A549 (cell line): Measurements from ENCODE around the gene LCN2.

Experiments used
- CEBPB ChIP-seq, 2 experiments: fragments of >200 bp in 1 of 2; sonication (Bioruptor Twin) in 1 of 2; formaldehyde crosslinking in 1 of 2; IDR thresholded peaks; 2 replicates each; pipeline ENCODE4 v1.6.1; 2012 to 2016
- CHD2 ChIP-seq: fragments of 150-350 bp; IDR thresholded peaks from 2 replicates; pipeline ENCODE4 v1.6.1; 2014; ENCODE audit warnings: low read length; ENCODE audit not compliant: partially characterized antibody
- CHD4 ChIP-seq: fragments of 200-600 bp; sonication (generic); IDR thresholded peaks from 2 replicates; pipeline ENCODE4 v1.6.1; 2016; ENCODE audit warnings: antibody characterized with exemption, mild to moderate bottlenecking, borderline replicate concordance
- NR3C1 ChIP-seq: fragments of >200 bp; sonication (Bioruptor Twin); formaldehyde crosslinking; IDR thresholded peaks from 3 replicates; pipeline ENCODE4 v1.6.1; 2017
- POLR2A ChIP-seq: IDR thresholded peaks from 2 replicates; pipeline ENCODE4 v1.6.1; 2012; ENCODE audit warnings: mild to moderate bottlenecking, low read length
- RFX5 ChIP-seq: fragments of 450-650 bp; IDR thresholded peaks from 2 replicates; pipeline ENCODE4 v1.7.1; 2014; ENCODE audit warnings: antibody characterized with exemption, mild to moderate bottlenecking, moderate library complexity
- RNF2 ChIP-seq: fragments of 200-600 bp; sonication (generic); IDR thresholded peaks from 2 replicates; pipeline ENCODE4 v1.6.1; 2016; ENCODE audit warnings: low read depth, mild to moderate bottlenecking, antibody characterized with exemption, moderate library complexity, borderline replicate concordance
- TP53 ChIP-seq: fragments of 250-450 bp; sonication (Bioruptor Pico); IDR thresholded peaks from 2 replicates; pipeline ENCODE4 v1.5.0; 2021; ENCODE audit warnings: mild to moderate bottlenecking, moderate library complexity
- ZFP36 ChIP-seq: fragments of 450-650 bp; IDR thresholded peaks from 2 replicates; pipeline ENCODE4 v1.6.1; 2014; ENCODE audit warnings: borderline replicate concordance; ENCODE audit not compliant: partially characterized antibody
- ZNF302 ChIP-seq: fragments of 250-450 bp; sonication (Bioruptor Pico); IDR thresholded peaks from 2 replicates; pipeline ENCODE4 v1.9.0; 2021; ENCODE audit warnings: inconsistent platforms, mild to moderate bottlenecking, moderate library complexity
- TF ChIP-seq, protein P1 (sequence below): fragments of >200 bp; sonication (Bioruptor Twin); formaldehyde crosslinking; IDR thresholded peaks from 3 replicates; pipeline ENCODE4 v1.5.1; 2016
- TF ChIP-seq, protein P2 (sequence below): fragments of 150-350 bp; IDR thresholded peaks from 2 replicates; pipeline ENCODE4 v1.6.1; 2014; ENCODE audit warnings: low read depth, mild to moderate bottlenecking, low read length
- TF ChIP-seq, protein P3 (sequence below): fragments of 200-600 bp; sonication (generic); IDR thresholded peaks from 2 replicates; pipeline ENCODE4 v1.6.1; 2016; ENCODE audit warnings: antibody characterized with exemption, mild to moderate bottlenecking, moderate library complexity

DNA sequence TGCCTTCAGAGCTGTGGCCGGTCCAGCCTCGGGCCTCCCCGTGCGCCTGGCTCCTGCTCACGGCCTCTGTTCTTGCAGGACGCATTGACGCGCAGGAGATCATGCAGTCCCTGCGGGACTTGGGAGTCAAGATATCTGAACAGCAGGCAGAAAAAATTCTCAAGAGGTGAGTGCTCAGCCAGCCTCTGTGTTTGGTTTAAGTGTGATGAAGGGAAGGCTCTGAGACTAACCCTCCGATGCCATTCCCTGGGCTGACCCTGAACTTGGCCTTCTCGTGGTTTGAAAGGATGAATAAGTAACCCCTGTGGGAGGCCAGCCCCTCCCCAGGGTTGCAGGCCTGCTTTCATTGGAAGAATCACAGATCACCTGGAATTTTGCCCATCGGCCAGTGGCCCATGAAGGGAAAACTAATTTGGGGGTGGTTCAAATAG lies 48.0 kb upstream of the LCN2 start:
- TF ChIP-seq, protein P1, sequence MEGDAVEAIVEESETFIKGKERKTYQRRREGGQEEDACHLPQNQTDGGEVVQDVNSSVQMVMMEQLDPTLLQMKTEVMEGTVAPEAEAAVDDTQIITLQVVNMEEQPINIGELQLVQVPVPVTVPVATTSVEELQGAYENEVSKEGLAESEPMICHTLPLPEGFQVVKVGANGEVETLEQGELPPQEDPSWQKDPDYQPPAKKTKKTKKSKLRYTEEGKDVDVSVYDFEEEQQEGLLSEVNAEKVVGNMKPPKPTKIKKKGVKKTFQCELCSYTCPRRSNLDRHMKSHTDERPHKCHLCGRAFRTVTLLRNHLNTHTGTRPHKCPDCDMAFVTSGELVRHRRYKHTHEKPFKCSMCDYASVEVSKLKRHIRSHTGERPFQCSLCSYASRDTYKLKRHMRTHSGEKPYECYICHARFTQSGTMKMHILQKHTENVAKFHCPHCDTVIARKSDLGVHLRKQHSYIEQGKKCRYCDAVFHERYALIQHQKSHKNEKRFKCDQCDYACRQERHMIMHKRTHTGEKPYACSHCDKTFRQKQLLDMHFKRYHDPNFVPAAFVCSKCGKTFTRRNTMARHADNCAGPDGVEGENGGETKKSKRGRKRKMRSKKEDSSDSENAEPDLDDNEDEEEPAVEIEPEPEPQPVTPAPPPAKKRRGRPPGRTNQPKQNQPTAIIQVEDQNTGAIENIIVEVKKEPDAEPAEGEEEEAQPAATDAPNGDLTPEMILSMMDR, result no peak
- TF ChIP-seq, protein P2, sequence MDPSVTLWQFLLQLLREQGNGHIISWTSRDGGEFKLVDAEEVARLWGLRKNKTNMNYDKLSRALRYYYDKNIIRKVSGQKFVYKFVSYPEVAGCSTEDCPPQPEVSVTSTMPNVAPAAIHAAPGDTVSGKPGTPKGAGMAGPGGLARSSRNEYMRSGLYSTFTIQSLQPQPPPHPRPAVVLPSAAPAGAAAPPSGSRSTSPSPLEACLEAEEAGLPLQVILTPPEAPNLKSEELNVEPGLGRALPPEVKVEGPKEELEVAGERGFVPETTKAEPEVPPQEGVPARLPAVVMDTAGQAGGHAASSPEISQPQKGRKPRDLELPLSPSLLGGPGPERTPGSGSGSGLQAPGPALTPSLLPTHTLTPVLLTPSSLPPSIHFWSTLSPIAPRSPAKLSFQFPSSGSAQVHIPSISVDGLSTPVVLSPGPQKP, result no peak
- TF ChIP-seq POLR2A (no peak), NR3C1 (no peak), ZFP36 (no peak), ZNF302 (CRISPR knock-in tag) (no peak), TP53 (no peak), CHD4 (no peak), RNF2 (no peak), RFX5 (no peak), CEBPB (IDR thresholded peaks at IDR 0.05) (no peak), CHD2 (no peak)
- TF ChIP-seq, protein P3, sequence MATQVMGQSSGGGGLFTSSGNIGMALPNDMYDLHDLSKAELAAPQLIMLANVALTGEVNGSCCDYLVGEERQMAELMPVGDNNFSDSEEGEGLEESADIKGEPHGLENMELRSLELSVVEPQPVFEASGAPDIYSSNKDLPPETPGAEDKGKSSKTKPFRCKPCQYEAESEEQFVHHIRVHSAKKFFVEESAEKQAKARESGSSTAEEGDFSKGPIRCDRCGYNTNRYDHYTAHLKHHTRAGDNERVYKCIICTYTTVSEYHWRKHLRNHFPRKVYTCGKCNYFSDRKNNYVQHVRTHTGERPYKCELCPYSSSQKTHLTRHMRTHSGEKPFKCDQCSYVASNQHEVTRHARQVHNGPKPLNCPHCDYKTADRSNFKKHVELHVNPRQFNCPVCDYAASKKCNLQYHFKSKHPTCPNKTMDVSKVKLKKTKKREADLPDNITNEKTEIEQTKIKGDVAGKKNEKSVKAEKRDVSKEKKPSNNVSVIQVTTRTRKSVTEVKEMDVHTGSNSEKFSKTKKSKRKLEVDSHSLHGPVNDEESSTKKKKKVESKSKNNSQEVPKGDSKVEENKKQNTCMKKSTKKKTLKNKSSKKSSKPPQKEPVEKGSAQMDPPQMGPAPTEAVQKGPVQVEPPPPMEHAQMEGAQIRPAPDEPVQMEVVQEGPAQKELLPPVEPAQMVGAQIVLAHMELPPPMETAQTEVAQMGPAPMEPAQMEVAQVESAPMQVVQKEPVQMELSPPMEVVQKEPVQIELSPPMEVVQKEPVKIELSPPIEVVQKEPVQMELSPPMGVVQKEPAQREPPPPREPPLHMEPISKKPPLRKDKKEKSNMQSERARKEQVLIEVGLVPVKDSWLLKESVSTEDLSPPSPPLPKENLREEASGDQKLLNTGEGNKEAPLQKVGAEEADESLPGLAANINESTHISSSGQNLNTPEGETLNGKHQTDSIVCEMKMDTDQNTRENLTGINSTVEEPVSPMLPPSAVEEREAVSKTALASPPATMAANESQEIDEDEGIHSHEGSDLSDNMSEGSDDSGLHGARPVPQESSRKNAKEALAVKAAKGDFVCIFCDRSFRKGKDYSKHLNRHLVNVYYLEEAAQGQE, result no peak
